Stimulated activated CD8-positive, alpha-beta memory T cell treated with anti-CD3 and anti-CD28 coated beads, Interleukin-2, amount 100 ng/mL, for 48 hours (primary cell): ENCODE data around the gene PSRC1.
A peak's percentile ranks its signal among the peaks of the same experiment; 100 is the strongest.

Experiments
- DNase-seq, 2 donors: peaks; one replicate each; pipeline ENCODE4 v3.0.0-alpha.2; 2020; ENCODE audit warnings: low read depth in 2 of 2

Gene PSRC1

GRCh38 chr1:109258481-109259466 is 24.2 kb downstream of the PSRC1 start:
- no peak for DNase-seq

GRCh38 chr1:109257682-109258421 is 25.1 kb downstream of the PSRC1 start:
- DNase-seq: no peak

GRCh38 chr1:109256971-109257681 is 25.8 kb downstream of the PSRC1 start:
- DNase-seq: no peak

- no peak for DNase-seq
These were observed 26.9 kb downstream of the PSRC1 start for GRCh38 chr1:109256085-109256484.

- DNase-seq: no peak
These were observed 27.3 kb downstream of the PSRC1 start for GRCh38 chr1:109255678-109256077.

- no peak for DNase-seq
These were observed 27.8 kb downstream of the PSRC1 start for GRCh38 chr1:109255097-109255651.

- DNase-seq: no peak
These were observed 28.3 kb downstream of the PSRC1 start for GRCh38 chr1:109254621-109255096.

GRCh38 chr1:109253803-109254620 is 28.9 kb downstream of the PSRC1 start:
- no peak for DNase-seq

- no peak for DNase-seq
These were observed 29.8 kb downstream of the PSRC1 start for GRCh38 chr1:109252893-109253802.

GRCh38 chr1:109252167-109252892 is 30.6 kb downstream of the PSRC1 start:
- DNase-seq: no peak

GRCh38 chr1:109251277-109252166 is 31.4 kb downstream of the PSRC1 start:
- DNase-seq: no peak

- no peak for DNase-seq
These were observed 32.3 kb downstream of the PSRC1 start for GRCh38 chr1:109250454-109251276.

- DNase-seq: no peak
These were observed 33.1 kb downstream of the PSRC1 start for GRCh38 chr1:109249654-109250401.

GRCh38 chr1:109248797-109249629 is 33.9 kb downstream of the PSRC1 start, which contains the start of gene CELSR2:
CELSR2 (plus strand) TSS chr1:109249539; CDS start chr1:109250080, 541 bp downstream.
- DNase-seq: peak; percentile 26 to 38

- no peak for DNase-seq
These were observed 34.5 kb downstream of the PSRC1 start for GRCh38 chr1:109248444-109248796.
